NCI-H2029 (cell line): ENCODE results near the gene UBE2A.
A peak's percentile ranks its signal among the peaks of the same experiment; 100 is the strongest.

ENCODE experiments used
- DNase-seq: peaks from one replicate; lab custom pipeline; 2025; lab: John Stamatoyannopoulos, UW

UBE2A gene

GRCh38 chrX:119607018-119607389, 32.6 kb downstream of the UBE2A start:
- no peak for DNase-seq

GRCh38 chrX:119614776-119615175, 40.4 kb downstream of the UBE2A start:
- DNase-seq, result no peak

- no peak for DNase-seq
These were observed 43.3 kb downstream of the UBE2A start for GRCh38 chrX:119617517-119618164.

GRCh38 chrX:119618439-119618838, 44.1 kb downstream of the UBE2A start:
- DNase-seq, result no peak

GRCh38 chrX:119622356-119623232, 48.2 kb downstream of the UBE2A start:
- DNase-seq, result peak; percentile 63

GRCh38 chrX:119624417-119624816, 50.1 kb downstream of the UBE2A start:
- no peak for DNase-seq

GRCh38 chrX:119624951-119625668, 50.7 kb downstream of the UBE2A start:
- DNase-seq, result no peak

- DNase-seq, result no peak
These were observed 51.5 kb downstream of the UBE2A start for GRCh38 chrX:119625843-119626242.
